Spleen (tissue), 7 donors: ENCODE data around the gene KDM1B.

Source experiments
- CTCF ChIP-seq, 11 experiments: fragments of 200-600 bp in 7 of 11; fragments of 450-650 bp in 4 of 11; sonication (generic) in 4 of 11; IDR thresholded peaks in 8 of 11; conservative IDR thresholded peaks in 3 of 11; 1 replicate in 7 of 11; 2 replicates in 4 of 11; pipeline versions ENCODE4 v1.4.0 to v1.8.0; 2016 to 2021; ENCODE audit warnings: antibody characterized with exemption in 11 of 11, inconsistent platforms in 4 of 11, mild to moderate bottlenecking in 1 of 11
- POLR2A ChIP-seq, 3 donors: fragments of 450-650 bp; IDR thresholded peaks; one replicate each; pipeline ENCODE4 v1.5.1; 2017; ENCODE audit warnings: antibody characterized with exemption in 3 of 3, mild to moderate bottlenecking in 1 of 3
- POLR2AphosphoS5 ChIP-seq, 3 donors: sonication (generic); formaldehyde crosslinking; IDR thresholded peaks; one replicate each; pipeline ENCODE4 v1.5.1; 2017; ENCODE audit warnings: antibody characterized with exemption in 3 of 3
- donor health status: DM: no; HTN: no; CAD: no; lungs with moderate emphysema.
- donor health status: DM: no; HTN: no; CAD: no.
- donor health status: DM: no; HTN: no; CAD: no.

GRCh38 chr6:18186540-18187250 lies 31.5 kb downstream of the KDM1B start:
- TF ChIP-seq POLR2A (IDR thresholded peaks at IDR 0.05) = no peak
- TF ChIP-seq CTCF (IDR thresholded peaks at IDR 0.05 in 8 of 11, conservative IDR thresholded peaks at IDR 0.05 in 3 of 11) = no peak
- no peak for TF ChIP-seq POLR2AphosphoS5 (IDR thresholded peaks at IDR 0.05)
